ENCODE results near the gene IFIT3. TPM values are rescaled to one million over a fixed set of nuclear protein-coding genes. Genes with fewer than 3 reads are reported as not detected.
"Not testable (repeated sequence)": the region's sequence is repeated elsewhere in the genome, so short reads cannot be mapped to it uniquely, and the experiment has no call there.

IFIT3 gene
- total and polyA plus RNA-seq, 9 donors, result 6.5 to 13.3 (median 9.7) TPM

DNA sequence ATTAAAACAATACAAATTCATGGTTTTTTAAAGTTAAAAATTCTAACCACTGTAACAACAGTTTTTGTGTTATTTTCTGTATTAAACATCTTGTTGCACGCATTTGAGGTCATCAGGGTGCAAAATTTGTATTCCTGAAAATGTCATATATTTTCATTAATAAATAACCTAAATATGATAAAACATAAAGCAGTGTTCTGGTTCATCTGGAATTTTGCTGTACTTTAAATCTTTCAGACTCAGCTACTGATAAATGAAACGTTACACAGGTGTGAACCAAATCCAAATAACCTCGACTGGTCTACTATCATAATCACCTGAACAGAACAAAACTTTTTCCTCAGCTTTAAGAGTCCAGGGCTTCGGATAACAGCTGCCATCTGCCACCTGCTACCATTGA, 19.1 kb upstream of the IFIT3 start:
- H3K27me3 ChIP-seq (ENCODE audit: control insufficient read depth, insufficient read depth, low read length), result no peaks in the 10 kb centered on the region
- H3K36me3 ChIP-seq (ENCODE audit: control insufficient read depth, insufficient read depth, low read length), result peaks cover 22% of the 10 kb centered on the region
- no peak overlapping the region for H3K27ac ChIP-seq (ENCODE audit: low read length)
- H3K9me3 ChIP-seq (replicated peaks; ENCODE audit: control insufficient read depth, low read depth, low read length), result no peaks in the 10 kb centered on the region
- peaks cover 9% of the 10 kb centered on the region for H3K4me1 ChIP-seq (ENCODE audit: control insufficient read depth, insufficient read depth, low read length)
- no peak overlapping the region for H3K4me3 ChIP-seq (ENCODE audit: low read length)
- no peak for DNase-seq
- WGBS (ENCODE audit: insufficient coverage), result no CpG with 5 or more reads among the region's 4 CpGs

DNA sequence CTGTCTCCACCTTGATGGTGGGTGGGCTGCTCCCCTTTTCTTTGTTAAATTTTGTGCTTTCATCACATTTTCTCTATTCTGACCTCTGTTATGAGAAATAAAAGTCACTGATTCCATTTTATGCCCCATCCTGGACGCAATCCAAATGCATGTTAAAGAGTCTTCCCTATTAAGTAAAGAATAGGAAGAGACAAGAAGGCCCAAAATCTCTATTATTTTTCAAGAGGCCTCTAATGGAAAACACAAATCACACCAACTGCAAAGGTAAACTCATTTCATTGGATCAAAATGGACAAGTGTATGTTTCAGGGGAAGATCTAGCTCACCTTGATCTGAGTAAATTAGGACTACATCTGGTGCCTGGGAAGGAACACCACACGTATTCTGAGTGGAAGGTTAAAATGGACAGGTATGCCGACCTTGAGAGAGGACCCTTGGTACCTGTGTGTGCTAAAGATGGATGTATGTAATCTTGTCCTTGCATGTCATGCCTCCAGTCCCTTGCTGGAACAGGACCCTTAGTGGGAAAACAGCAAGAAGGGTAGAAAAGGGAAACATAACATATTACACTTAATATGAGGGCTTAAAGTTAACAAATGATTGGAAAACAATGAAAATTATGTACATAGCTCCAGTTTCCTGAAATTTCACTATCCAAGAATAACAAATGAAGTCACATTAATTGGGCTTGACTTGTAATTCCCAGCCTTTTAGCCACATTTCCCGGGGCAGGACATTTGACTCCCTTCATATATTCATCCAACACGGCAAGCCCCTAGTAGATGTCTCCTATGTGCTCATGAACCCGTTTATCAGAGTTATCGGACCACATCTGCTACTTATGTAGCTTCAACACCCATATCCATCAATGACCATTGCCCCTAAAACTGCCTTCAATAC, 18.4 kb upstream of the IFIT3 start:
- H3K27me3 ChIP-seq (ENCODE audit: control insufficient read depth, insufficient read depth, low read length), result no peaks in the 10 kb centered on the region
- H3K4me1 ChIP-seq (ENCODE audit: control insufficient read depth, insufficient read depth, low read length), result peaks cover 4% of the 10 kb centered on the region
- H3K4me3 ChIP-seq (ENCODE audit: low read length), result no peak overlapping the region
- no peak overlapping the region for H3K27ac ChIP-seq (ENCODE audit: low read length)
- 93% methylated on average over 5 of the region's 7 CpGs for WGBS (ENCODE audit: insufficient coverage)
- no peaks in the 10 kb centered on the region for H3K9me3 ChIP-seq (replicated peaks; ENCODE audit: control insufficient read depth, low read depth, low read length)
- no peak for DNase-seq
- peaks cover 22% of the 10 kb centered on the region for H3K36me3 ChIP-seq (ENCODE audit: control insufficient read depth, insufficient read depth, low read length)

DNA sequence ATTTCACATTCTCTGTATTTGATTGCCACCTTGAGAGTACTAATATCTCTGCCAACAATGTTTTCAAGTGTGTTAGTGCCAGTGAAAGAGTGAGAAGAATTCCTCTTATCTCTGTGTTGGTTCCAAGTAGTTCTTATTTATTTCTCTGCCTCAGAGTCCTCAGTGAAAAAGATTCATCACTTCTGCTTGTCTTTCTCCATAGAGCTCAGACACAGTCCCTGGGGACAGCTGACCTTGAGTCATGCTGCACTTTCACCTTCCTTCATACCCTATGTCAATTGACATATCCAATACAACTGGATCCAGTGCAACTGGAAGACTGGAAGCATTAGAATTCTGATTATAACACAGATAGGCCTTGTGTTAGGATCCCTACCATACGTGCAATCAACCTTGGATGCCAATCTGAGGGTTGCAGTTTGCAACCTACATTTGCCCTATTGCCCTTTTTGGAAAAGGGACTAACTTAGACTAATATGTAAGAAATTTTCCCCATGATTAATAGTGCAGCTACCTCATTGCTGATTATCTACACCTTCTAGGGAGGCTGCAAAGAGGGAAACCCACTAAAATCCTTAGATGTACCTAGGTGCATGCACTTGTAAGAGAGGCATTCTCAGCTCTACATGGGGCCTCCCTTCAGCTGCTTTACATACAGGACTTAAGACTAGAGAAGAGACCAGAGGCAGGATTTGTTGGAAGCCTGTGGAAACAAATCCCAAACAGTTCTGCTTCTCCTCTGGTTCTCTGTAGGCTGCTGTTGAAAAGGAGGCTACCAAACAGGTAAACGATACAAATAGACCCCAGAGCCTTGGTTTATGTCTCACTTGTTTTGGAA, 17.5 kb upstream of the IFIT3 start:
- H3K4me1 ChIP-seq (ENCODE audit: control insufficient read depth, insufficient read depth, low read length), result peaks cover 4% of the 10 kb centered on the region
- no peak overlapping the region for H3K27ac ChIP-seq (ENCODE audit: low read length)
- H3K4me3 ChIP-seq (ENCODE audit: low read length), result no peak overlapping the region
- H3K36me3 ChIP-seq (ENCODE audit: control insufficient read depth, insufficient read depth, low read length), result peaks cover 22% of the 10 kb centered on the region
- no peaks in the 10 kb centered on the region for H3K27me3 ChIP-seq (ENCODE audit: control insufficient read depth, insufficient read depth, low read length)
- DNase-seq, result no peak
- no peaks in the 10 kb centered on the region for H3K9me3 ChIP-seq (replicated peaks; ENCODE audit: control insufficient read depth, low read depth, low read length)
- WGBS (ENCODE audit: insufficient coverage), result no CpG with 5 or more reads among the region's 2 CpGs

DNA sequence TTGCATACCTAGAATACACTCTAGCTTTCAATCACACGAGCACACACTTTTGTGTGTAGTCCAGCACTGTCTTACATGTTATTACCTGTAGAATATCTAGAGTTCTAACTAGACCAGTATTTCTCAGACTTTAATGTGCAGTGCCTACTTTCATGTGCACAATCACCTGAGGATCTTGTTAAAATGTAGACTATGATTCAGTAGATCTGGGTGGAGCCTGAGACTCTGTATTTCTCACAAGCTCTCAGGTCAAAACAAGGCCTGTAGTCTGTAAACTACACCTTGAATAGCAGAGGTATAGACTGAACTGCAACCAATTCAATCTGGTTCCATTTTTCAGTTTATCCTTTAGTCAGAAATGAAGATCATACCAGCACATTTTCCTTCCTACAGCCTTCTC, 14.8 kb upstream of the IFIT3 start:
- H3K36me3 ChIP-seq (ENCODE audit: control insufficient read depth, insufficient read depth, low read length), result peaks cover 4% of the 10 kb centered on the region
- no peak overlapping the region for H3K4me3 ChIP-seq (ENCODE audit: low read length)
- no peak for DNase-seq
- no peak overlapping the region for H3K27ac ChIP-seq (ENCODE audit: low read length)
- WGBS (ENCODE audit: insufficient coverage), result no CpG with 5 or more reads among the region's 1 CpG
- no peaks in the 10 kb centered on the region for H3K9me3 ChIP-seq (replicated peaks; ENCODE audit: control insufficient read depth, low read depth, low read length)
- H3K4me1 ChIP-seq (ENCODE audit: control insufficient read depth, insufficient read depth, low read length), result no peaks in the 10 kb centered on the region
- H3K27me3 ChIP-seq (ENCODE audit: control insufficient read depth, insufficient read depth, low read length), result no peaks in the 10 kb centered on the region

DNA sequence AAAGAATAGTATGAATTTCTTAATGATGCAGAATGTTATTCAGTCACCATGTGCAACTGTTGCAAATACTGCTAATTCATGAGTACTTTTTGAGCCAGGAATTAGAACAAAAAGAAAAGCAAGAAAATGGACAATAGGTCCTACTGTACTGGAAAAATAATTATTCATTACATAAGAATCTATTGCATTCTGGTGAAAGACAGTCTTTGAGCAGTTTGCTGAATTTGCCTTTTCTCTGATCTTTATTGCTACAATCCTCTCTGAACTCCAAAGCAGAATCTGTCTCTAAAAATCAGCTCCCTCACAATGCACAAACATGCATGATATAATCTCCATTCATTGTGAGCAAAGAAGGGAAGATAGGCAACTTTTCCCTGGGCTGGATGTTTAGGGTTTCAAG, 13.1 kb upstream of the IFIT3 start:
- Histone ChIP-seq H3K9me3 (replicated peaks; ENCODE audit: control insufficient read depth, low read depth, low read length) (no peaks in the 10 kb centered on the region), H3K4me1 (ENCODE audit: control insufficient read depth, insufficient read depth, low read length) (no peaks in the 10 kb centered on the region), H3K27me3 (ENCODE audit: control insufficient read depth, insufficient read depth, low read length) (no peaks in the 10 kb centered on the region), H3K4me3 (ENCODE audit: low read length) (no peak overlapping the region), H3K36me3 (ENCODE audit: control insufficient read depth, insufficient read depth, low read length) (no peaks in the 10 kb centered on the region), H3K27ac (ENCODE audit: low read length) (no peak overlapping the region)
- no peak for DNase-seq

DNA sequence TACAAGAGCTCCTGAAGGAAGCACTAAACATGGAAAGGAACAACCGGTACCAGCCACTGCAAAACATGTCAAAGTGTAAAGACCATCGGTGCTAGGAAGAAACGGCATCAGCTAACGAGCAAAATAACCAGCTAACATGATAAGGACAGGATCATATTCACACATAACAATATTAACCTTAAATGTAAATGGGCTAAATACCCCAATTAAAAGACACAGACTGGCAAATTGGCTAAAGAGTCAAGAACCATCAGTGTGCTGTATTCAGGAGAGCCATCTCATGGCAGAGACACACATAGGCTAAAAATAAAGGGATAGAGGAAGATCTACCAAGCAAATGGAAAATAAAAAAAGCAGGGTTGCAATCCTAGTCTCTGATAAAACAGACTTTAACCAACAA, 9.8 kb upstream of the IFIT3 start:
- H3K27ac ChIP-seq (ENCODE audit: low read length); H3K4me1 ChIP-seq (ENCODE audit: control insufficient read depth, insufficient read depth, low read length); H3K27me3 ChIP-seq (ENCODE audit: control insufficient read depth, insufficient read depth, low read length); DNase-seq; H3K9me3 ChIP-seq (replicated peaks; ENCODE audit: control insufficient read depth, low read depth, low read length); H3K36me3 ChIP-seq (ENCODE audit: control insufficient read depth, insufficient read depth, low read length); H3K4me3 ChIP-seq (ENCODE audit: low read length): not testable (repeated sequence)
- no CpG with 5 or more reads among the region's 4 CpGs for WGBS (ENCODE audit: insufficient coverage)

DNA sequence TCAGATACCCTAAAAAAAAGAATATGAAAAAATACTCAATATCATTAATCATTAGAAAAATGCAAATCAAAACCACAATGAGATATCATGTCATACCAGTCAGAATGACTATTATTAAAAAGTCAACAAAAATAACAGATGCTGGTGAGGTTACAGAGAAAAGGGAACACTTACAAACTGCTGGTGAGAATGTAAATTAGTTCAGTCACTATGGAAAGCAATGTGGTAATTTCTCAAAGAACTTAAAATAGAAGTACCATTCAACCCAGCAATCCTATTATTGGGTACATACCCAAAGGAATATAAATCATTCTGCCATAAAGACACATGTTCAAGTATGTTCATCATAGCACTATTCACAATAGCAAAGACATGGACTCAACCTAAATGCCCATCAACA, 2.7 kb upstream of the IFIT3 start:
- not testable (repeated sequence) for H3K27me3 ChIP-seq (ENCODE audit: control insufficient read depth, insufficient read depth, low read length); DNase-seq; H3K4me3 ChIP-seq (ENCODE audit: low read length); H3K9me3 ChIP-seq (replicated peaks; ENCODE audit: control insufficient read depth, low read depth, low read length); H3K36me3 ChIP-seq (ENCODE audit: control insufficient read depth, insufficient read depth, low read length); H3K27ac ChIP-seq (ENCODE audit: low read length)
- peaks cover 22% of the 10 kb centered on the region for H3K4me1 ChIP-seq (ENCODE audit: control insufficient read depth, insufficient read depth, low read length)

DNA sequence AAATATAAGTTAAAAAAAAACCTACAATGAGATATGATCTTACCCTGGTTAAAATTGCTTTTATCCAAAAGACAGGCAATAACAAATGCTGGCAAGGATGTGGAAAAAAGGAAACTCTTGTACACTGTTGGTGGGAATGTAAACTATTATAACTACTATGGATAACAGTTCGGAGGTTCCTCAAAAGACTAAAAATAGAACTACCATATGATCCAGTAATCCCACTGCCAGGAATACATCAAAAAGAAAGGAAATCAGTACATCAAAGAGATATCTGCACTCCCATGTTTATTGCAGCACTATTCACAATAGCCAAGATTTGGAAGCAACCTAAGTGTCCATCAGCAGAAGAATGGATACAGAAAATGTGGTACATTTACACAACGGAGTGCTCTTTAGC, 1.9 kb upstream of the IFIT3 start:
- Histone ChIP-seq H3K4me1 (ENCODE audit: control insufficient read depth, insufficient read depth, low read length) (peaks cover 26% of the 10 kb centered on the region), H3K27ac (ENCODE audit: low read length) (peak overlapping the region; percentile 20)
- not testable (repeated sequence) for H3K4me3 ChIP-seq (ENCODE audit: low read length); DNase-seq; H3K27me3 ChIP-seq (ENCODE audit: control insufficient read depth, insufficient read depth, low read length); H3K9me3 ChIP-seq (replicated peaks; ENCODE audit: control insufficient read depth, low read depth, low read length); H3K36me3 ChIP-seq (ENCODE audit: control insufficient read depth, insufficient read depth, low read length)
- WGBS (ENCODE audit: insufficient coverage), result no CpG with 5 or more reads among the region's 2 CpGs

DNA sequence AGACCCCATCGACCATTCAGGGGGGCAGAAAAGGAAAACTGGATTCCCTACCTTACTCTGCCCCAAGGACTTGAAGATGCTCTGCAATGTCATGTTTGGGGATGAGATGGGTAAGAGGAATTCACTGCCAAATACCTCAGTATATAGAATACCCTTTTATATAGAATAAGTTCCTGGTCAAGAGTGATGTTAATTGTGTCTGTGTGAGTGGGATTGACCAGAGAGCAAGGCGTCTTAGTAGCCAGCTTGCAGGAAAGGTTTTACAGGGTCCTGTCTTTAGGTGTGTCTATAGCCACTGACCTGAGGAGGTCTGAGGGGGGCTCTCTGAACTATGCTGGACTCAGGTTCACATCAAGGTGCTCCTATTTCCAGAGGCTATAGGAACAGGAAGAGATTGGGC, 1.4 kb downstream of the IFIT3 start:
- H3K4me1 ChIP-seq (ENCODE audit: control insufficient read depth, insufficient read depth, low read length), result peaks cover 40% of the 10 kb centered on the region
- 92% methylated on average over 1 of the region's 2 CpGs for WGBS (ENCODE audit: insufficient coverage)
- DNase-seq, result no peak

DNA sequence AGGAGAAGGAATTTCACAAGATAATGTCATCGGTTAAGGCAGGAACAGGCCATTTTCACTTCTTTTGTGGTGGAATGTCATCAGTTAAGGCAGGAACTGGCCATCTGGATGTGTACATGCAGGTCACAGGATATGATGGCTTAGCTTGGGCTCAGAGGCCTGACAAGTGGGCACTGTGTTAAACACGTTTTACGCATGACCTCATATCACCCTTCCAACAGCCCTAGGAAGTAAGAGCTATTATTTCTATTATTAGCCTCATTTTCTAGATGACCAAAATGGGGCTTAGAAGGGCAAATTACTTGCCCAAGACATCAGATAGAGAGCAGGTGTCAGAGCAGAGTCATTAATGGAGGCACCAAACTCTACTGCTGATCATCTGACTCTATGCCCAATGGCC, 2.2 kb downstream of the IFIT3 start:
- WGBS (ENCODE audit: insufficient coverage), result no CpG with 5 or more reads among the region's 3 CpGs
- not testable (repeated sequence) for H3K36me3 ChIP-seq (ENCODE audit: control insufficient read depth, insufficient read depth, low read length); H3K9me3 ChIP-seq (replicated peaks; ENCODE audit: control insufficient read depth, low read depth, low read length); H3K4me3 ChIP-seq (ENCODE audit: low read length); H3K27me3 ChIP-seq (ENCODE audit: control insufficient read depth, insufficient read depth, low read length); DNase-seq
- Histone ChIP-seq H3K27ac (ENCODE audit: low read length) (peak overlapping the region; percentile 95), H3K4me1 (ENCODE audit: control insufficient read depth, insufficient read depth, low read length) (peaks cover 44% of the 10 kb centered on the region)

More for the DNA sequence above, 1.4 kb downstream of the IFIT3 start:
- no peaks in the 10 kb centered on the region for H3K9me3 ChIP-seq (replicated peaks; ENCODE audit: control insufficient read depth, low read depth, low read length)
- H3K4me3 ChIP-seq (ENCODE audit: low read length), result peak overlapping the region; percentile 33
- no peaks in the 10 kb centered on the region for H3K36me3 ChIP-seq (ENCODE audit: control insufficient read depth, insufficient read depth, low read length)
- H3K27ac ChIP-seq (ENCODE audit: low read length), result peak overlapping the region; percentile 98
- H3K27me3 ChIP-seq (ENCODE audit: control insufficient read depth, insufficient read depth, low read length), result no peaks in the 10 kb centered on the region
